Testis (tissue), 5 donors: Measurements from ENCODE around the gene UPK3BL1. TPM values are rescaled to one million over a fixed set of nuclear protein-coding genes. Genes with fewer than 3 reads are reported as not detected.
"Not testable (repeated sequence)": the region's sequence is repeated elsewhere in the genome, so short reads cannot be mapped to it uniquely, and the experiment has no call there.

Experiments used
- DNase-seq: peaks from one replicate; pipeline ENCODE4 v3.0.0-alpha.2; 2019
- H3K27ac ChIP-seq, 2 donors: fragments of 200-600 bp; sonication (generic); one replicate each; pipeline ENCODE4 v1.5.1; 2019
- H3K27me3 ChIP-seq: fragments of 200-600 bp; sonication (generic); one replicate; pipeline ENCODE4 v1.5.1; 2019
- H3K36me3 ChIP-seq: fragments of 200-600 bp; sonication (generic); one replicate; pipeline ENCODE4 v1.5.1; 2017; ENCODE audit warnings: low read depth; ENCODE audit errors: missing control alignments
- H3K4me1 ChIP-seq: fragments of 200-600 bp; sonication (generic); one replicate; pipeline ENCODE4 v1.5.1; 2019
- H3K4me3 ChIP-seq, 2 donors: fragments of 200-600 bp; sonication (generic); one replicate each; pipeline ENCODE4 v1.5.1; 2017 to 2019
- H3K9me3 ChIP-seq: fragments of 200-600 bp; sonication (generic); one replicate; pipeline ENCODE4 v1.5.1; 2017
- WGBS, 2 donors: methylation state at CpG; one replicate each; pipeline ENCODE4 v1.1.5; 2018; 5-methylcytosine and 5-hydroxymethylcytosine counted together
- intact Hi-C: fragments of 100-400 bp; cut with DNase I; formaldehyde crosslinking; loops from one replicate; pipeline ENCODE4 v1.15.1; 2023; ENCODE audit warnings: low total_unique reads
- long read RNA-seq, 2 donors: transcript quantifications; one replicate each; lab custom pipeline, GENCODE V29; 2026
- polyA plus RNA-seq: library from polyadenylated mRNA; stranded (reverse); fragments of 350-450 nt; fragmentation: Illumina TruSeq; extraction: RNeasy Lipid Tissue Mini Kit (QIAGEN cat#74804); gene quantifications from one replicate; pipeline ENCODE4 v1.2.3, GENCODE V29; 2014; ENCODE audit warnings: low read depth, low replicate concordance; ENCODE audit not compliant: insufficient read depth
- total RNA-seq, 2 donors: library from RNA; depleted of rRNA; stranded (reverse); fragments of >200 nt; gene quantifications; one replicate each; pipeline ENCODE4 v1.2.3, GENCODE V29; 2016

UPK3BL1 gene
- total RNA-seq (10 to 100 TPM; 22.5 to 24.2 TPM), polyA plus RNA-seq (27.4 TPM)
- long read RNA-seq, donor 1, partial matches to known transcripts, result 0 of 3 reads
- long read RNA-seq, donor 1, other reads (novel, unspliced or antisense), result 0 of 3 reads
- long read RNA-seq, donor 2, partial matches to known transcripts, result 0 of 1 reads
- long read RNA-seq, donor 2, other reads (novel, unspliced or antisense), result 0 of 1 reads

GRCh38 chr7:102642691-102643090, at the start of gene UPK3BL1:
UPK3BL1 (minus strand) TSS chr7:102642791; CDS start chr7:102642741, 50 bp downstream.
- intact Hi-C loops, H3K4me1 ChIP-seq, H3K9me3 ChIP-seq, H3K36me3 ChIP-seq, H3K4me3 ChIP-seq, H3K27ac ChIP-seq, DNase-seq, H3K27me3 ChIP-seq: not testable (repeated sequence)
- WGBS, 2 donors, result no CpG with 5 or more reads among the region's 9 CpGs

GRCh38 chr7:102690602-102691001, 48.0 kb upstream of the UPK3BL1 start:
- H3K9me3 ChIP-seq, intact Hi-C loops, H3K4me1 ChIP-seq, H3K27ac ChIP-seq, H3K27me3 ChIP-seq, H3K36me3 ChIP-seq, DNase-seq, H3K4me3 ChIP-seq: not testable (repeated sequence)
- WGBS, 2 donors, result 69% methylated on average over 4 of the region's 6 CpGs; no CpG with 5 or more reads in 1 of the 2 donors

- H3K36me3 ChIP-seq, H3K4me3 ChIP-seq, H3K27me3 ChIP-seq, intact Hi-C loops, H3K9me3 ChIP-seq, H3K4me1 ChIP-seq, H3K27ac ChIP-seq, DNase-seq: not testable (repeated sequence)
- 42% methylated on average over 7 of the region's 74 CpGs; no CpG with 5 or more reads in 1 of the 2 donors for WGBS, 2 donors
Measured at GRCh38 chr7:102689436-102690282, 47.1 kb upstream of the UPK3BL1 start.

- H3K4me1 ChIP-seq, H3K27ac ChIP-seq, intact Hi-C loops, H3K9me3 ChIP-seq, H3K4me3 ChIP-seq, H3K27me3 ChIP-seq, DNase-seq, H3K36me3 ChIP-seq: not testable (repeated sequence)
- WGBS, 2 donors, result no CpG with 5 or more reads among the region's 37 CpGs
Measured at GRCh38 chr7:102688299-102689036, 45.9 kb upstream of the UPK3BL1 start.

- intact Hi-C loops, H3K36me3 ChIP-seq: not testable (repeated sequence)
- WGBS, 2 donors, result no CpG with 5 or more reads among the region's 5 CpGs
Measured at GRCh38 chr7:102682560-102682959, 40.0 kb upstream of the UPK3BL1 start.

GRCh38 chr7:102680780-102681179, 38.2 kb upstream of the UPK3BL1 start:
- H3K4me3 ChIP-seq, H3K27me3 ChIP-seq, H3K9me3 ChIP-seq, H3K4me1 ChIP-seq, H3K36me3 ChIP-seq, DNase-seq, intact Hi-C loops, H3K27ac ChIP-seq: not testable (repeated sequence)
- no CpG with 5 or more reads among the region's 5 CpGs for WGBS, 2 donors

More at GRCh38 chr7:102682560-102682959, 40.0 kb upstream of the UPK3BL1 start:
- not testable (repeated sequence) for H3K4me3 ChIP-seq, H3K27ac ChIP-seq, H3K27me3 ChIP-seq, H3K9me3 ChIP-seq, H3K4me1 ChIP-seq, DNase-seq

GRCh38 chr7:102675545-102675944, 33.0 kb upstream of the UPK3BL1 start:
- H3K27ac ChIP-seq, H3K9me3 ChIP-seq, H3K27me3 ChIP-seq, DNase-seq, H3K4me3 ChIP-seq, H3K4me1 ChIP-seq, H3K36me3 ChIP-seq, intact Hi-C loops: not testable (repeated sequence)
- 100% methylated on average over 1 of the region's 2 CpGs; no CpG with 5 or more reads in 1 of the 2 donors for WGBS, 2 donors

- H3K36me3 ChIP-seq, H3K27ac ChIP-seq, DNase-seq, H3K27me3 ChIP-seq, H3K4me1 ChIP-seq, intact Hi-C loops, H3K9me3 ChIP-seq, H3K4me3 ChIP-seq: not testable (repeated sequence)
- WGBS, 2 donors, result no CpG with 5 or more reads among the region's 9 CpGs
Measured at GRCh38 chr7:102673447-102674067, 31.0 kb upstream of the UPK3BL1 start.

- WGBS, 2 donors, result no CpG with 5 or more reads among the region's 9 CpGs
- H3K27ac ChIP-seq, H3K36me3 ChIP-seq, H3K4me3 ChIP-seq, DNase-seq, H3K4me1 ChIP-seq, H3K9me3 ChIP-seq, intact Hi-C loops, H3K27me3 ChIP-seq: not testable (repeated sequence)
Measured at GRCh38 chr7:102671956-102672307, 29.3 kb upstream of the UPK3BL1 start.

GRCh38 chr7:102671166-102671955, 28.8 kb upstream of the UPK3BL1 start, which contains the start of gene POLR2J2:
POLR2J2 (minus strand) TSS chr7:102671663; CDS start chr7:102671601, 62 bp downstream.
- H3K27ac ChIP-seq, H3K4me1 ChIP-seq, H3K9me3 ChIP-seq, H3K36me3 ChIP-seq, intact Hi-C loops, H3K27me3 ChIP-seq: not testable (repeated sequence)
- DNase-seq, result peak; percentile 77
- H3K4me3 ChIP-seq, result peak within 1 kb of the TSS in 1 of 2 donors; percentile 47
- WGBS, 2 donors, result 0% methylated on average over 5 of the region's 63 CpGs; no CpG with 5 or more reads in 1 of the 2 donors

GRCh38 chr7:102667523-102667922, 24.9 kb upstream of the UPK3BL1 start:
- not testable (repeated sequence) for DNase-seq

More at GRCh38 chr7:102667523-102667922, 24.9 kb upstream of the UPK3BL1 start:
- H3K9me3 ChIP-seq, H3K4me1 ChIP-seq, H3K4me3 ChIP-seq, H3K27ac ChIP-seq, H3K36me3 ChIP-seq, intact Hi-C loops, H3K27me3 ChIP-seq: not testable (repeated sequence)
- no CpG with 5 or more reads among the region's 14 CpGs for WGBS, 2 donors
